SK-N-SH treated with all-trans-retinoic acid at 6 μM for 48 hours (cell line): ENCODE measurements around the gene SLCO1A2.

Experiments
- ATAC-seq: fragments of 200-7000 bp; cut with Tn5 transposase; 3 replicates; pipeline ENCODE4 v1.9.1; 2020; ENCODE audit warnings: mild to moderate bottlenecking, moderate library complexity
- ARNTL ChIP-seq: fragments of 450-650 bp; formaldehyde crosslinking; IDR thresholded peaks from 2 replicates; pipeline ENCODE4 v1.5.0; 2020; ENCODE audit warnings: low read depth, mild to moderate bottlenecking, moderate library complexity, borderline replicate concordance
- BACH2 ChIP-seq: fragments of 250-450 bp; sonication (Bioruptor Pico); IDR thresholded peaks from 2 replicates; pipeline ENCODE4 v1.9.0; 2021; ENCODE audit warnings: mild to moderate bottlenecking, borderline replicate concordance
- CSDC2 ChIP-seq: fragments of 250-450 bp; sonication (Bioruptor Pico); IDR thresholded peaks from 2 replicates; pipeline ENCODE4 v1.5.0; 2020; ENCODE audit warnings: mild to moderate bottlenecking, moderate library complexity
- ESRRG ChIP-seq: fragments of 250-450 bp; sonication (Bioruptor Pico); IDR thresholded peaks from 2 replicates; pipeline ENCODE4 v1.6.1; 2021; ENCODE audit warnings: mild to moderate bottlenecking
- GLIS3 ChIP-seq: fragments of 250-450 bp; sonication (Bioruptor Pico); IDR thresholded peaks from 2 replicates; pipeline ENCODE4 v1.5.0; 2020; ENCODE audit warnings: mild to moderate bottlenecking, moderate library complexity
- ISL1 ChIP-seq: fragments of 250-450 bp; sonication (Bioruptor Pico); IDR thresholded peaks from 2 replicates; pipeline ENCODE4 v2.1.2; 2022; ENCODE audit warnings: mild to moderate bottlenecking, moderate library complexity
- OSR1 ChIP-seq: fragments of 250-450 bp; sonication (Bioruptor Pico); IDR thresholded peaks from 2 replicates; pipeline ENCODE4 v1.8.0; 2022; ENCODE audit warnings: moderate library complexity, mild to moderate bottlenecking, inconsistent platforms
- PPARA ChIP-seq: fragments of 250-450 bp; sonication (Bioruptor Pico); IDR thresholded peaks from 2 replicates; pipeline ENCODE4 v1.5.0; 2020; ENCODE audit warnings: mild to moderate bottlenecking, borderline replicate concordance
- RARB ChIP-seq: fragments of 250-450 bp; sonication (Bioruptor Pico); IDR thresholded peaks from 2 replicates; pipeline ENCODE4 v1.8.0; 2021; ENCODE audit warnings: mild to moderate bottlenecking, moderate library complexity
- SNAI2 ChIP-seq: fragments of 250-450 bp; sonication (Bioruptor Pico); IDR thresholded peaks from 2 replicates; pipeline ENCODE4 v1.5.0; 2020; ENCODE audit warnings: mild to moderate bottlenecking, moderate library complexity
- TCF4 ChIP-seq: fragments of 250-450 bp; sonication (Bioruptor Pico); IDR thresholded peaks from 2 replicates; pipeline ENCODE4 v1.8.0; 2021; ENCODE audit warnings: mild to moderate bottlenecking, moderate library complexity, borderline replicate concordance
- TOX ChIP-seq: fragments of 250-450 bp; sonication (Bioruptor Pico); IDR thresholded peaks from 2 replicates; pipeline ENCODE4 v1.8.0; 2021; ENCODE audit warnings: mild to moderate bottlenecking, moderate library complexity, borderline replicate concordance
- ZFP3 ChIP-seq: fragments of 250-450 bp; sonication (Bioruptor Pico); IDR thresholded peaks from 2 replicates; pipeline ENCODE4 v1.5.0; 2020; ENCODE audit warnings: mild to moderate bottlenecking, moderate library complexity
- ZFP30 ChIP-seq: fragments of 450-650 bp; formaldehyde crosslinking; IDR thresholded peaks from 2 replicates; pipeline ENCODE4 v1.5.0; 2022; ENCODE audit warnings: mild to moderate bottlenecking, moderate library complexity
- ZNF70 ChIP-seq: fragments of 450-650 bp; formaldehyde crosslinking; IDR thresholded peaks from 2 replicates; pipeline ENCODE4 v1.5.0; 2020; ENCODE audit warnings: mild to moderate bottlenecking, moderate library complexity
- ZNF8 ChIP-seq: fragments of 450-650 bp; formaldehyde crosslinking; IDR thresholded peaks from 2 replicates; pipeline ENCODE4 v1.5.0; 2020; ENCODE audit warnings: mild to moderate bottlenecking, moderate library complexity
- TF ChIP-seq, protein P1 (sequence below): fragments of 250-450 bp; sonication (Bioruptor Pico); IDR thresholded peaks from 2 replicates; pipeline ENCODE4 v1.5.1; 2021; ENCODE audit warnings: mild to moderate bottlenecking, moderate library complexity
- TF ChIP-seq, protein P2 (sequence below): fragments of 250-450 bp; sonication (Bioruptor Pico); IDR thresholded peaks from 2 replicates; pipeline ENCODE4 v1.5.0; 2020; ENCODE audit warnings: mild to moderate bottlenecking, moderate library complexity
- TF ChIP-seq, protein P3 (sequence below): fragments of 250-450 bp; sonication (Bioruptor Pico); IDR thresholded peaks from 2 replicates; pipeline ENCODE4 v1.5.1; 2020; ENCODE audit warnings: low read depth, mild to moderate bottlenecking, moderate library complexity
- TF ChIP-seq, protein P4 (sequence below): fragments of 250-450 bp; sonication (Bioruptor Pico); IDR thresholded peaks from 2 replicates; pipeline ENCODE4 v1.8.0; 2020; ENCODE audit warnings: mild to moderate bottlenecking, moderate library complexity, borderline replicate concordance

Gene SLCO1A2

DNA sequence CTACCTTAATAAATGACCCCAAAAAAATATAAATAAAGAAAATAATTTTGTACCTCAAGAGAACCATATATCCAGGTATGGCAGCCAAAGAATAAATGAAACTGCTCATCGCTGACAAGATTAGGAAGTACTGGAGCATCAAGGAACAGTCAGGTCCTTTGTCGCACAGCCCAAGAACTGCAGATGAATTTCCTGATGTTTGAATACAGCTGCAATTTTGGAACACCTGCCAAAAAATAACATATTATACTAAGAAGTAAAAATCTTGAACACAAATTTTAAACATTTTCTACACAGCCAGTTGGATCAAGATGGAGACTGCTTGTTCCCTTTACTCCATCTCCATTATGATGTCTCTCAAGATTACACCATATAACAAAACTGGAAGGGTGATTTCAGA, 42.6 kb downstream of the SLCO1A2 start (continued):
- TF ChIP-seq, protein P1, sequence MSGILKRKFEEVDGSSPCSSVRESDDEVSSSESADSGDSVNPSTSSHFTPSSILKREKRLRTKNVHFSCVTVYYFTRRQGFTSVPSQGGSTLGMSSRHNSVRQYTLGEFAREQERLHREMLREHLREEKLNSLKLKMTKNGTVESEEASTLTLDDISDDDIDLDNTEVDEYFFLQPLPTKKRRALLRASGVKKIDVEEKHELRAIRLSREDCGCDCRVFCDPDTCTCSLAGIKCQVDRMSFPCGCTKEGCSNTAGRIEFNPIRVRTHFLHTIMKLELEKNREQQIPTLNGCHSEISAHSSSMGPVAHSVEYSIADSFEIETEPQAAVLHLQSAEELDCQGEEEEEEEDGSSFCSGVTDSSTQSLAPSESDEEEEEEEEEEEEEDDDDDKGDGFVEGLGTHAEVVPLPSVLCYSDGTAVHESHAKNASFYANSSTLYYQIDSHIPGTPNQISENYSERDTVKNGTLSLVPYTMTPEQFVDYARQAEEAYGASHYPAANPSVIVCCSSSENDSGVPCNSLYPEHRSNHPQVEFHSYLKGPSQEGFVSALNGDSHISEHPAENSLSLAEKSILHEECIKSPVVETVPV (CRISPR knock-in tag), result no peak
- TF ChIP-seq OSR1 (CRISPR knock-in tag), result no peak
- TF ChIP-seq ZNF8 (CRISPR knock-in tag), result no peak
- no peak for TF ChIP-seq ZFP30 (CRISPR knock-in tag)
- TF ChIP-seq SNAI2 (CRISPR knock-in tag), result no peak
- TF ChIP-seq ISL1 (CRISPR knock-in tag), result no peak
- TF ChIP-seq BACH2, result no peak
- TF ChIP-seq, protein P2, sequence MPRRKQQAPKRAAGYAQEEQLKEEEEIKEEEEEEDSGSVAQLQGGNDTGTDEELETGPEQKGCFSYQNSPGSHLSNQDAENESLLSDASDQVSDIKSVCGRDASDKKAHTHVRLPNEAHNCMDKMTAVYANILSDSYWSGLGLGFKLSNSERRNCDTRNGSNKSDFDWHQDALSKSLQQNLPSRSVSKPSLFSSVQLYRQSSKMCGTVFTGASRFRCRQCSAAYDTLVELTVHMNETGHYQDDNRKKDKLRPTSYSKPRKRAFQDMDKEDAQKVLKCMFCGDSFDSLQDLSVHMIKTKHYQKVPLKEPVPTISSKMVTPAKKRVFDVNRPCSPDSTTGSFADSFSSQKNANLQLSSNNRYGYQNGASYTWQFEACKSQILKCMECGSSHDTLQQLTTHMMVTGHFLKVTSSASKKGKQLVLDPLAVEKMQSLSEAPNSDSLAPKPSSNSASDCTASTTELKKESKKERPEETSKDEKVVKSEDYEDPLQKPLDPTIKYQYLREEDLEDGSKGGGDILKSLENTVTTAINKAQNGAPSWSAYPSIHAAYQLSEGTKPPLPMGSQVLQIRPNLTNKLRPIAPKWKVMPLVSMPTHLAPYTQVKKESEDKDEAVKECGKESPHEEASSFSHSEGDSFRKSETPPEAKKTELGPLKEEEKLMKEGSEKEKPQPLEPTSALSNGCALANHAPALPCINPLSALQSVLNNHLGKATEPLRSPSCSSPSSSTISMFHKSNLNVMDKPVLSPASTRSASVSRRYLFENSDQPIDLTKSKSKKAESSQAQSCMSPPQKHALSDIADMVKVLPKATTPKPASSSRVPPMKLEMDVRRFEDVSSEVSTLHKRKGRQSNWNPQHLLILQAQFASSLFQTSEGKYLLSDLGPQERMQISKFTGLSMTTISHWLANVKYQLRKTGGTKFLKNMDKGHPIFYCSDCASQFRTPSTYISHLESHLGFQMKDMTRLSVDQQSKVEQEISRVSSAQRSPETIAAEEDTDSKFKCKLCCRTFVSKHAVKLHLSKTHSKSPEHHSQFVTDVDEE (CRISPR knock-in tag), result no peak
- no peak for TF ChIP-seq RARB
- TF ChIP-seq ESRRG (CRISPR knock-in tag), result no peak

DNA sequence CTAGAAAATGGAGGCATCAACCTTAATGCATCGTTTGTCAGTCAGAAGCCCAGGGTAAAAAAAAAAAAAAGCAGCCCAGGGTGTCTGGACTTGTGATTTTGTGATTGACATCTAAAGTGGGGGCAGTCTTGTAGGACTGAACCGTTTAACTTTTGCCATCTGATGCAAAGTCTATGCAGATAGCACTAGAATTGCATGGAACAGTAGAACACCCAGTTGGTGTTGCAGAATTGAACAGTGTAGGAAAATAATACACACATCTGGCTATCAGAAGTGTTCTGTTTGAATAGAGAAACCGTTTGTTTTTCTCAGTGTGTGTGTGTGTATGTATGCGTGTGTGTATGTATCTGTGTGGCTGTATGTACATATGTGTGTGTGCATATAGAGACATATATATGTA, 45.0 kb downstream of the SLCO1A2 start:
- no peak for ATAC-seq
- TF ChIP-seq OSR1 (CRISPR knock-in tag) (no peak), BACH2 (no peak), SNAI2 (CRISPR knock-in tag) (no peak), ESRRG (CRISPR knock-in tag) (no peak), ZFP30 (CRISPR knock-in tag) (no peak), PPARA (CRISPR knock-in tag) (no peak), TCF4 (CRISPR knock-in tag) (no peak), ZNF8 (CRISPR knock-in tag) (no peak), ZFP3 (CRISPR knock-in tag) (no peak), RARB (no peak), ZNF70 (CRISPR knock-in tag) (no peak), GLIS3 (CRISPR knock-in tag) (no peak), TOX (CRISPR knock-in tag) (no peak)
- TF ChIP-seq, protein P3, sequence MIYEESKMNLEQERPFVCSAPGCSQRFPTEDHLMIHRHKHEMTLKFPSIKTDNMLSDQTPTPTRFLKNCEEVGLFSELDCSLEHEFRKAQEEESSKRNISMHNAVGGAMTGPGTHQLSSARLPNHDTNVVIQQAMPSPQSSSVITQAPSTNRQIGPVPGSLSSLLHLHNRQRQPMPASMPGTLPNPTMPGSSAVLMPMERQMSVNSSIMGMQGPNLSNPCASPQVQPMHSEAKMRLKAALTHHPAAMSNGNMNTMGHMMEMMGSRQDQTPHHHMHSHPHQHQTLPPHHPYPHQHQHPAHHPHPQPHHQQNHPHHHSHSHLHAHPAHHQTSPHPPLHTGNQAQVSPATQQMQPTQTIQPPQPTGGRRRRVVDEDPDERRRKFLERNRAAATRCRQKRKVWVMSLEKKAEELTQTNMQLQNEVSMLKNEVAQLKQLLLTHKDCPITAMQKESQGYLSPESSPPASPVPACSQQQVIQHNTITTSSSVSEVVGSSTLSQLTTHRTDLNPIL (CRISPR knock-in tag), result no peak
- TF ChIP-seq, protein P1 (CRISPR knock-in tag), result no peak
- TF ChIP-seq, protein P2 (CRISPR knock-in tag), result no peak

DNA sequence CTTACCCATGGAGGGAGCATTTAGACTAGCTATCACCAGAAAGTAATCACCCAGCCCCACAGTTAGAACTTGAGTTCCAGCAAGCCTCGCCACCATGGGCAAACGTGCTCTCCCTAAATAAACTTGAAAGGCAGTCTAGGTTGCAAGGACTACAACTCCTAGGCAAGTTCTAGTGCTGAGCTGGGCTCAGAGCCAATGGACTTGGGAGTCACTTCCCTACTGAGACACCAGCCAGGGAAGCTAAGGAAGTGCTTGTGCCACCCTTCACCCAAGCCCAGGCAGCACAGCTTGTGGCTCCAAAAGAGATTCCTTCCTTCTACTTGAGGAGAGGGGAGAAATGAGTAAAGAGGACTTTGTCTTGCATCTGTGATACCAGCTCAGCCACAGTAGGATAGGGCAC, 57.9 kb downstream of the SLCO1A2 start:
- TF ChIP-seq TCF4 (CRISPR knock-in tag) (no peak), CSDC2 (CRISPR knock-in tag) (no peak), ZNF8 (CRISPR knock-in tag) (no peak), ARNTL (CRISPR knock-in tag) (no peak), GLIS3 (CRISPR knock-in tag) (no peak), ESRRG (CRISPR knock-in tag) (no peak), BACH2 (no peak), ZFP30 (CRISPR knock-in tag) (no peak)
- TF ChIP-seq, protein P2 (CRISPR knock-in tag), result no peak
- TF ChIP-seq, protein P1 (CRISPR knock-in tag), result no peak
- TF ChIP-seq, protein P4, sequence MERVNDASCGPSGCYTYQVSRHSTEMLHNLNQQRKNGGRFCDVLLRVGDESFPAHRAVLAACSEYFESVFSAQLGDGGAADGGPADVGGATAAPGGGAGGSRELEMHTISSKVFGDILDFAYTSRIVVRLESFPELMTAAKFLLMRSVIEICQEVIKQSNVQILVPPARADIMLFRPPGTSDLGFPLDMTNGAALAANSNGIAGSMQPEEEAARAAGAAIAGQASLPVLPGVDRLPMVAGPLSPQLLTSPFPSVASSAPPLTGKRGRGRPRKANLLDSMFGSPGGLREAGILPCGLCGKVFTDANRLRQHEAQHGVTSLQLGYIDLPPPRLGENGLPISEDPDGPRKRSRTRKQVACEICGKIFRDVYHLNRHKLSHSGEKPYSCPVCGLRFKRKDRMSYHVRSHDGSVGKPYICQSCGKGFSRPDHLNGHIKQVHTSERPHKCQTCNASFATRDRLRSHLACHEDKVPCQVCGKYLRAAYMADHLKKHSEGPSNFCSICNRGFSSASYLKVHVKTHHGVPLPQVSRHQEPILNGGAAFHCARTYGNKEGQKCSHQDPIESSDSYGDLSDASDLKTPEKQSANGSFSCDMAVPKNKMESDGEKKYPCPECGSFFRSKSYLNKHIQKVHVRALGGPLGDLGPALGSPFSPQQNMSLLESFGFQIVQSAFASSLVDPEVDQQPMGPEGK (CRISPR knock-in tag), result no peak
- no peak for ATAC-seq
